ENCODE results near the gene NAA38. TPM values are rescaled to one million over a fixed set of nuclear protein-coding genes. Genes with fewer than 3 reads are reported as not detected.

The NAA38 gene
- total RNA-seq, 1 experiment from 2014 or later, result 50.2 TPM

- Histone ChIP-seq H3K18ac (ENCODE audit: insufficient read length, low read depth, low read length) (no peak overlapping the region), H4K91ac (ENCODE audit: insufficient read length, low read depth, low read length) (no peak overlapping the region), H3K27ac (ENCODE audit: insufficient read length, low read depth, low read length) (no peak overlapping the region), H3K4ac (ENCODE audit: low read depth, low read length) (no peak overlapping the region), H4K20me1 (ENCODE audit: control insufficient read depth, insufficient read depth, insufficient read length) (no peaks in the 10 kb centered on the region), H2BK5ac (ENCODE audit: insufficient read length, low read length) (no peak overlapping the region), H3K4me1 (ENCODE audit: insufficient read depth, low read length) (0 out of 2 replicates have a peak, but pooled peaks cover 2% of the 10 kb centered on the region), H2BK120ac (ENCODE audit: low read depth, low read length, poor library complexity, severe bottlenecking) (no peak overlapping the region), H2BK20ac (ENCODE audit: low read depth, low read length, poor library complexity, severe bottlenecking) (no peak overlapping the region), H2BK12ac (ENCODE audit: insufficient read length, low read depth, low read length) (no peak overlapping the region), H3K56ac (ENCODE audit: insufficient read length, low read depth, low read length) (no peak overlapping the region), H3K4me2 (ENCODE audit: insufficient read depth, insufficient read length, low read length) (no peak overlapping the region), H3K9me3 (ENCODE audit: control insufficient read depth, low read depth, low read length) (no peaks in the 10 kb centered on the region), H2AK5ac (ENCODE audit: insufficient read length, low read length) (no peak overlapping the region), H2AFZ (ENCODE audit: low read length) (no peak overlapping the region), H3T11ph (ENCODE audit: low read length) (no peak overlapping the region), H3K23ac (ENCODE audit: insufficient read length, low read depth, low read length) (no peak overlapping the region), H2BK15ac (ENCODE audit: low read depth, low read length) (no peak overlapping the region), H3K23me2 (ENCODE audit: insufficient read length, low read depth, low read length, poor library complexity, severe bottlenecking) (peaks cover 21% of the 10 kb centered on the region), H3K14ac (ENCODE audit: insufficient read depth, low read length) (no peak overlapping the region), H3K79me1 (ENCODE audit: insufficient read depth, low read depth, low read length, poor library complexity, severe bottlenecking) (no peaks in the 10 kb centered on the region), H3K27me3 (ENCODE audit: insufficient read depth, low read length) (peaks cover 9% of the 10 kb centered on the region; the same call in 1 of the 2 replicates), H4K5ac (ENCODE audit: insufficient read length, low read depth, low read length) (no peak overlapping the region), H3K9ac (ENCODE audit: extremely low read depth, insufficient read length, low read length) (no peak overlapping the region), H4K8ac (replicated peaks; ENCODE audit: insufficient read length, low read depth, low read length) (no peak overlapping the region), H3K79me2 (ENCODE audit: insufficient read depth, low read length) (no peaks in the 10 kb centered on the region)
- no CpG with 5 or more reads among the region's 7 CpGs for WGBS (ENCODE audit: extremely low coverage, insufficient read length, low lambda C conversion rate)
- Mint-ChIP-seq H3K4me1 (peaks cover 14 to 17% of the 10 kb centered on the region in 2 experiments), H3K4me3 (no peak overlapping the region), H3K27ac (no peak overlapping the region), H3K9me3 (no peaks in the 10 kb centered on the region), H3K36me3 (ENCODE audit: insufficient read depth in 1 of 3, low read depth in 3 of 3) (no peaks in the 10 kb centered on the region), H3K27me3 (ENCODE audit: low read depth) (peaks cover 62% of the 10 kb centered on the region)
- TF ChIP-seq CTCF (conservative IDR thresholded peaks at IDR 0.05), result no peak
- no peak for DNase-seq
Observed at GRCh38 chr17:7831233-7831632, 26.1 kb downstream of the NAA38 start.

Data from H9 (cell line).